IPS-NIHi7 (cell line): ENCODE results near the gene ZC3H12C.
A peak's percentile ranks its signal among the peaks of the same experiment; 100 is the strongest.

Experiments
- DNase-seq: peaks from one replicate; pipeline ENCODE4 v3.0.0; 2012; ENCODE audit warnings: mixed read lengths; ENCODE audit errors: extremely low spot score

Gene ZC3H12C

DNA sequence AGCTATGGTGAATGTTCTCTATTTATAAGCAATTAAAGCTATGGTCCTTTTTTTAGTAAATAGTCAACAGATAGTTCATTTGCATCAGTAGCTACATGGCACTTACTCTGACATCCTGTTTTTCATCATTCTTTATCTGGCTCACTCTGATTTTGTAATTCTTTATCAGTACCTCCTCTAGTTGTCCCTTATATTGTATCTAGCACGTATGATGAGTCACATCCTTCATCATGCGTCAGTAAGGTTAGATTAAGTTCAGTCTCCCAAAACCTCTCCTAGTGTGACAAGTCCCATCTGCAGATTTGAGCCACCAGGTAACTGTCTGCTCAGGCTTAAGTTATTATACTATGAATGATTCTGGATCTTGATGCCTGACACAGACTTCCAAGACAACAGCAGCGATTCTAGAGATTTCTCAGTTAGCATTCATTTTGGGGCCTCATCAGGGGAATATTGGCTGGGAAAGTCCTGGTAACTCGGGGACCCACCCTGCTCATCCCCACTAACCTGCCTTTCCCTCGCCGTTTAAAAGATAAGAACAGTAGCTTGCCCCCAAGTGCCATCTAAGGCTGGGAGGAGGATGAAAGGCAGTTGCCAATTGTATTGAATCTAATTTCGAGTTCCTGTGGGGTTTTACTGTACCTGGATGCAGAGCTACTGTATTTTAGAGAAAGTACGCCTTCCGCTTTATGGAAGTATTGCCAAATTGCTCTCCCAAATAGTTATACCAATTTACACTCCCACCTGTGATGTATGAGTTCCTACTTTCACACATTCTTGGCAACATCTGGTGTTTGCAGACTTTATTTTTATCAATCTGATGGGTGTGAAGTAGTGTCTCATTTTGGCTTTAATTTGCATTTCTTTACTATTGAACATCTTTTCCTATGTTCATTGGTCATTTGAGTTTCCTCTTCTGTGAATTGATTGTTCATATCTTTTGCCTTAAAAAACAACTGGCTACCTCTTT, 55.9 kb downstream of the ZC3H12C start:
- no peak for DNase-seq

DNA sequence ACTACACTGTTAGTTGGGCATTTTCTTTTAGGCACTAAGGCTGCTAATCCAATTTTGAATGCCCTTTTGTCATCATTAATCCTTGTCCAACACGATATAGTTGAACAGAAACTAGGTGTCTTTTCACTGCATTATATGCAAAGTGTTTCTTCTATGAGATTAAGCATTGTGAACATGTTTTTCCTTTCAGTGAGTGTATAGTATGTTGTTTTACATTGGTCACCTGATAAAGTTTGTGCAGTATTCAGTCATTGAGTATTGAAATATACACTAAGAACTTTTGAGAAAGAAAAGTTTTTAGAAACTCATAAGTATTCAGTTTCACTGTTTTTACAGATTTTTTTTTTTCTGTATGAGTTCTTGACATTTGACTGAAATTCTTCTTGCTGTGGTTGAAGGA, 59.0 kb downstream of the ZC3H12C start:
- no peak for DNase-seq

DNA sequence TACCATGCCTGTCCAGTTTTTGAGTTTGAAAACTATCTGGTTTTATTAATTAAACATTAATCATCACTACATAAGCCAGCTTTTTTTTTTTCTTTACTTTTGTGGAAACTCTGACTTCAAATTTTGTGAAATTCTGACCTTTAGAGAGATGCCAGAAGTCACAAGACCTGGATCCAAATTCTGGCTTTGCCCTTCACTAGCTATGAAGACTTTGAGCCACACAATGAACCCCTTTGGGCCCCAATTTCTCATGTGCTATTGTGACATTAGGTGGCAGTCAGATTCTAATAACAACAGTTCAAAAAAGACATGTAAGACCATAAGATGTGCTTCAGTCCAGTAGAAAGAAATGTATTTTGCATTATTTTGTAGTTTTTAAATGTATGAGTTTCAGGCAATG, 60.3 kb downstream of the ZC3H12C start:
- DNase-seq, result no peak

DNA sequence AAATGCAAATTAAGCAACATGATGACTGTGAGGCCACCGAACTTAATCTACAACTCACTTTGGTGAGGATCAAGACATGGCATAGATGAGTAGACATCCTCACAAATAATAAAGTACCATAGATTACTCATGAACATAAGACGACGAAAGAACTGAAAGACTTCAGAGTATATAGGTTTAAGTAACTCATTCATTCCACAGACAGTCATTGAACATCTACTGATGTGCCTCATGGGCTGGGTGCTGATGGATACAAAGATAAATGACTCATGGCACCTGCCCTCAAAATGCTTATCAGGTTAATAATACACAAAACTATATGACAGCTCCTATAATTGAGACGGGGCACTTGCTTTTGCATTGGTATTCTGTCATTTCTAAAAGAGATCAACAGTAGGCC, 63.3 kb downstream of the ZC3H12C start:
- DNase-seq, result no peak

DNA sequence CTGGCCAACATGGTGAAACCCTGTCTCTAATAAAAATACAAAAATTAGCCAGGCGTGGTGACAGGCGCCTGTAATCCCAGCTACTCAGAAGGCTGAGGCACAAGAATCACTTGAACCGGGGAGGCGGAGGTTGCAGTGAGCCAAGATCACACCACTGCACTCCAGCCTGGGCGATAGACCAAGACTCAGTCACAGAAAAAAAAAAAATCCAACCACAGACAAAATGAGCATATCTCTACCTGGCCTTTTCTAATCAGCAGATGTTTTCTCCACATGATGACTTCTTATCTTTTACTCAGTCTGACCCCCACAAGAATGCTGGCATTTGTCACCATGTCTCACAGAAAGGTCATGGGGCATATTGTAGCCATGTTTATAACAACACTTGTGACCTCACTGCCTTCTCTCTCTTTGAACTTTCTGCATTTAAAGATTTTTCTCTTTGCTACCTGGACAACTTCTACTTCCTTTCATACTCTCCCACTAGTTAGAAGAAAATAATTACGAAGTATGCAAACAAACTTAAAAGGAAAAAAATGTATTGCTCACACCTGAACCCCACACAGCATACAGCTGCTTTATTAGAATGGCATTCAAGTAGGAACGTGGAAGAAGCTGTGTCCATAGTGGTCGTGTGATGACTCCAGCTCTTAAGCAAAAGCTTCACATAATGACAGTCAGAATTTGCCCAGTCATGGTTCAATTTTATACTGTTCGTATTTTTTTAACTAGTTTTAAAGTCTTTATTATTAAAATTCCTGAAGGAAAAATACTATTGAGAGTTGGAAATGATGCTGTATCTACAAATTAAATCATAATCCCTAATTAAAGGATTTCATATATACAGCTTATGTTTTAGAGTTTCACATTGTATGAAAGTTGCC, 65.4 kb downstream of the ZC3H12C start:
- DNase-seq, result no peak

DNA sequence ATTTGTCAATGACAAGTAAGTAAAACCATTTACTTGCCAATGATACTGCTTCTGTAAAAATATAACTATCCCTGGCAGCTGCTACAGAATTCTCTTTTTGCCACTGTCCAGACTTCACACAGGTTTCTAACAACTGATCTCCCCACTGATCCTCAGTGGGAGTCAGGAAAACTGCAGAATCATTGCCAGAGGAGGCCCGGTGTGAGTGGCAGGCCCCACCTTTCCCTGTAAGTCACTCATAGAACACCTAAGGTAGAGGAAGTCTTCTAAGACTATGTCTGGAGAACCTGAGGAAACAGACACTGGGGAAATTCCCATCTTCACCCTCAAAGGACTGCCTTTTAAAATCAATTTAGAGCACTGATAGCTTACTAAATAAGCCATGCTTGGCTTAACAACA, 66.3 kb downstream of the ZC3H12C start:
- DNase-seq, result no peak

DNA sequence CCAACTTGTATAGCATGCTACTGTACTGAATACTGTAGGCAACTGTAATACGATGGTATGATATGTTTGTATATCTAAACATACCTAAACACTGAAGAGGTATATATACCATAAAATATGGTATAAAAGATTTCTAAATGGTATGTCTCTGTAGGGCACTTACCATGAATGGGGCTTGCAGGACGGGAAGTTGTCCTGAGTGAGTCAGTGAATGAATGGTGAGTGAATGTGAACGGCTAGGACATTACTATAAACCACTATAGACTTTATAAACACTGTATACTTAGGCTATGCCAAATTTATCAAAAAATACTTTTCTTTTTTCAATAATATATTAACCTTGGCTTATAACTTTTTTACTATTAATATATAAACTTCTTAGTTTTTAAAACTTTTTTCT, 66.8 kb downstream of the ZC3H12C start:
- DNase-seq, result no peak

DNA sequence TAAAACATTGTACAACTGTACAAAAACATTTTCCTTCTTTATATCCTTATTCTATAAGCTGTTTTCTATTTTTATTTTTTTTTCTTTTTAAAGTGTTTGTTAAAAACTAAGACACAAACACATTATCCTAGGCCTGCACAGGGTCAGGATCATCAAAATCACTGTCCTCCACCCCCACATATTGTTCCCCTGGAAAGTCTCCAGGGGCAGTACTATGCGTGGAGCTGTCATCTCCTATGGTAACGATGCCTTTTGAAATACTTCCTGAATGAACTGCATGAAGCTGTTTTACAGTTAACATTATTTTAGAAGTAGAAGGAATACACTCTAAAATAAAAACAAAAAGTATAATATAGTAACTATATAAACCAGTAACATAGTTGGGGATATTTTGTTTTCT, 67.2 kb downstream of the ZC3H12C start:
- no peak for DNase-seq

DNA sequence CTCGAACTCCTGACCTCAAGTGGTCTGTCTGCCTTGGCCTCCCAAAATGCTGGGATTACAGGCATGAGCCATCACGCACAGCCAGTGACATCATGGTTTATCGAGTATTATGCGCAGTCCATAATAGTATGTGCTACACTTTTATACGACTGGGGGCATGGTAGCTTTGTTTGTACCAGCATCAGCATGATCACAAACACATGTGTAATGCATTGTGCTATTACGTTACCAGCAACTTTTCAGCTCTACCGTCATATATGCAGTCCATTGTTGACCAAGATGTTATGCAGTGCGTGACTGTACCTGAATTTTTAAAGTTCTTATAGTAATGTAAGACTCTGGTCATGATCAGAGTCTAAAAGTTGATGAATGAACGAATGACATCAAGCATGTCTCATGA, 67.9 kb downstream of the ZC3H12C start:
- no peak for DNase-seq

DNA sequence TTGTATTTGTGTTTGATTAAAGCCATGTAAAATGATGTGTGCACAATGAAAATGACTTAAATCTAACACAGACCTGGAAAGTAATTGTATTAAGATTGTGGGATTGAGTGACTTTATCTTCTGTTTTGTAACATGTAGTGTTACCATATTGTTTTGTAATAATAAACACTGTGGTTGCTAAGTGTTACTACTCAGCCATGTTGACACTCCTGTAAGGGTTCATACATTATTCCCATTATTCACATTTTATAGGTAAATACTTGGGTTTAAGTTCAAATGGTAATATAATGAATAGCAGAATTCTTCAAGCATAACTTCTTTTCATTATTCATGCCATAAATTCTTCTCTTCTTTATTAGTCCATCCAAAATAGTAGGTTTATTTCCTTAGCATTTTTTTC, 69.0 kb downstream of the ZC3H12C start:
- no peak for DNase-seq

DNA sequence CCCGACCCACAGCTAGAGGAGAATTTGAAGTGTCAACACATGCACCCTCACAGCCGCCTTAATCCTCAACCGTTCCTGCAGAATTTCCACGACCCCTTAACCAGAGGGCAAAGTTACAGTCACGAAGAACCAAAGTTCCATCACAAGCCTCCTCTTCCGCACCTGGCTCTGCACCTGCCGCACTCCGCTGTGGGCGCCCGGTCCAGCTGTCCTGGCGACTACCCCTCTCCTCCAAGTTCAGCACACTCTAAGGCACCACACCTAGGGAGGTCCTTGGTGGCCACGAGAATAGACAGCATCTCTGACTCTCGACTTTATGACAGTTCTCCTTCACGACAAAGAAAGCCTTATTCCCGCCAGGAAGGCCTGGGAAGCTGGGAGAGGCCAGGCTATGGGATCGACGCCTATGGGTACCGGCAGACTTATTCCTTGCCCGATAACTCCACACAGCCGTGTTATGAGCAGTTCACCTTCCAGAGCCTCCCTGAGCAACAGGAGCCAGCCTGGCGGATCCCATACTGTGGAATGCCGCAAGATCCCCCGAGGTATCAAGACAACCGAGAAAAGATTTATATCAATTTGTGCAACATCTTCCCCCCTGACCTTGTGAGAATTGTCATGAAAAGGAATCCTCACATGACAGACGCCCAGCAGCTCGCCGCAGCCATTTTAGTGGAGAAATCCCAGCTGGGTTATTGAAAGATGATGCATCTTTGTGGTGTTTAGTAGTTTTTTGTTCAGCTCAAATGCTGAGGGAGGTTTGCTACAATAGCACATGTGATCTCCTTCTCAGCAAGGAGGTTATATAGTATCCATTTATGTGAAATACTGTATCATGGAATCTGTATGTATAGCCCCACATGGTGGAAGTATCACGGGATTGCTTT, 72.1 kb downstream of the ZC3H12C start:
- DNase-seq, result no peak

DNA sequence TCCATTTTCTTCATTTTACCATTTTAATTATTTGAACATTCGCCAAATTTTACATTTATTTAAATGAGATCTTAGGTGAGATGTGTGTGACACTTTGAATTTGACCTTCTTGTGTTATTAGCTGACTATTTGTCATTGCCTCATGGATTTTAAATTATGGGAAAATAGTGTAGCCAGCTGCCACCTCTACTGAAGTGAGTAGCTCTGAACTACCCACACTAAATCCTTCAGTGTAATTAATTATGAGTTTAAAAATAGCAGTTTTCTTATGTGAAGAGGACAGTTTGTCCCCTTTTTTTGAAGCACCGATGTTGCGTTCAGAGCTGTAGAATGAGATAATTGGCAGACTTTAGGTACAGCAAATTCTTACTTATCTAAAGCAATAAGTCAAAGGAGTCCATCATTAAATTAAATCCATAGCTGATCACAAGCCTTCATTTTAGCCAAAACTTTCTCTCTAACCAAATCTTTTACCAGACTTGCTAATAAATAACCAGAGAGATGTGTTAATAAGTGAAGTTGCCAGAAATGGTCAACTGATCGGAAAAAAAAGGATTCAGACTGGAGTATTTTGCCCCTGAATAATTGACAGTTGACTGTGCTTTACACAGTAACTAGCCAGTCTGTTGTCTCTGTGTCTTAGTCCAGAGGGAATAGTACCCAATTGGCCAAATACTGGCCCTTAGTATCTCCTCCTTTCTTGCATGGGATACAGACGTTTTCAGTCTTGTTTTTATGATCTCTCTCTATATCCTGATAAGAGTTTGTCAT, 75.0 kb downstream of the ZC3H12C start:
- no peak for DNase-seq

DNA sequence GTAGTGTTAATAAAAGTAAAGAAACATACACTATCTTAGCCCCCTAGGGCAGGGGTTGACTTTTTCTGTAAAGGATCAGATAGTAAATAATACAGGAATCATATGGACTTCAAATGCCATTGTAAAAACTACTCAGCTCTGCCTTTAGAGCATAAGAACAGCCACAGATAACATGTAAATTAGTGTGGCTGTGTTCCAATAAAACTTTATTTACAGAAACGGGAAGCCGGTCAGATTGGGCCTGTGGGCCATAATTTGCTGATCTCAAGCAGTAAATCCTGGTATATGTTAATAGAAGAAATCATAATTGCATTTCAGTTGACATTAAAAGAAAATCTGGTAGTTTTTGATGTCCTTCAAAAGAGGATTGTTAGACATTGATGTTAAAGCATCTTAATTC, 76.5 kb downstream of the ZC3H12C start:
- no peak for DNase-seq

DNA sequence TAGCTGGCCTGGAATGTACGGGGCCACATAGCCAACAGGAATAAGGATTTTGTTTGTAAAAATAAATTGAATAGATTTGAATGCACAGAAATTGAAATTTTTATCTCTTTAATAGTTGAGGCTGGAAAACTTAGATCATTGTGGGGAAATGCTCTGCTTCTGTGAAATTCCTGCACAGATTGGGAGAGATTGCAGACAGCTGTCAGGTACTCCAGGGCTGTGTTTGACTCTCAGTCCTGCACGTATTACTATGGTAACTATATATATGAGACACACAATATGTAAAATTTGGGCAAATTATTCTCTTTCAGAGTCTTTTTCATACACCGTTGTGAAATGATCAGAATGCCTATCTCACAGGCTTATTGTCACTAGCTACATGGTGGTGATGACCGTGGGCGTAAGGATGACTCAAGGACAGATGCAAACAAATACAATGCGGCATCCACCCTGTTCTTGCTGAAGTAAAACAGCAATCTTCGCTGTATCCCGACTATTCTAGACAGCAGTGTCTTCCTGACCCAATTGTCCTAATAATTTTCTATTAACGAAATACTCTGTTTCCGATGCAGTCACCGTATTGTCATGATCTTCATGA, 79.4 kb downstream of the ZC3H12C start:
- no peak for DNase-seq

DNA sequence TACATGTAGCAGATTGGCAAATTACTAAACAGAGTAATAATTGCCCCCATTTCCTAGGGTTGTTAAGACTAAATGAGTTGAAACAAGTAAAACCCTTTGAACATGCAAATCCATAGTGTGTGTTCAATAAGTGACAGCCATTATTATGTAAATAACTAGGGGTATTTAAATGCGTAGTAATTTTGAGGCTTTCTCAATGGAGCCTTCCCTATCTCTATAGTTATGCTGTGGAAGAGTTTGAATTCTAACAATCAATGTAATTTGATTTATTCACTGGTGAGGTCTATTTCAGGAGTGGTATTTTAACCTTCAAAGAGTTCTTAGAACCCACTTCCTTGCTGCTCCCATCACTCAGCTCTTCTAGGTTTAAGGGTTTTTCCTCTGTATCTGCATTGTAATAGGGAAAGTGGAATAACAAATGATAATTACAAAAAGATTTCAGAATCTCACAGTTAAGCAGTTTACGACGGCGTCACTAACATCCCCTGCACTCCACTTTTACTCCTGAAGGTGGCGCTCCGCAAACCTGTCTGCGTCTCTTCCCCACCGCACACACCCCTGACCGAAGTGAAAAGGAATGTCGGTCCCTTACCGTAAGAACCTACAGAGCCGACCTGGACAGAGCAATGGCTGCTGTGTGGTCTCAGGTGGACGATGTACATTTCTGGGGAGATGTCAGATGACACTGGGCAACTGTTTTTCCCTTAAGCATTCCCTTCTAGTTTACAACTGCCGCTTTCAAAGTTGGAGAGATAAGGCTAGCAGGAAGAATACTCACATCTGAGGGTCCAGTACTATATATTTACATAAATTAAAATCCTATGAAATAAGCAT, 80.8 kb downstream of the ZC3H12C start:
- peak; percentile 81 for DNase-seq

DNA sequence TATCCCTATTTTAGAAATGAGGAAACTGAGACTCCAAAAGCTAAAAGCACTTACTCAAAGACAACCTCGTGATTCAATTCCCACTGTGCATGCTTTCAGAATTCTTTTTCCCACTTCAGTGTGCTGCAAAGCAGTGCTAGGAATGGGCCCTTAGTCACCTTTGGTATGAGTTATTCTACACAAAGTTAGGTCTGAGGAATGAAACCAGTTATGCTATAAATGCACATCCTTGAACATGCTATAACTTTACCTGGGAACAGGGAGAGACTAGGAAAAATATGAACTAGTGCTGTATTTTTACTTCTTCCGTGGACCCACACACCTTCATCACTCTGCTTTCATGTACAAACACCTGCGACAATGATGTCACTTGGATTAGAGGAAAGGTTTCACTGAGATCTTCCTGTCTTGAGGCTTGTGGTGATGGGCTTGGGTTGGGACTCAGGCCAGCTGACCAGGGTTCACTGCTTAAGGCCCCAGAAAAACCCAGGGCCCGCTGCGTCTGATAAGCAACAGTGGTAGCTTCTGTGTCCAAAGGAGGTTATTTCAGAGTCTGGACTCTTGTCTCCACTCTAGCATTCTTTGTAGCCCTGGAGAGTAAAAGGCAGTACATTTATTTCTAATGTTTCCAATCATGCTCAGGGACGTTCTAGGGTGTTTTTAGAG, 81.6 kb downstream of the ZC3H12C start:
- no peak for DNase-seq

DNA sequence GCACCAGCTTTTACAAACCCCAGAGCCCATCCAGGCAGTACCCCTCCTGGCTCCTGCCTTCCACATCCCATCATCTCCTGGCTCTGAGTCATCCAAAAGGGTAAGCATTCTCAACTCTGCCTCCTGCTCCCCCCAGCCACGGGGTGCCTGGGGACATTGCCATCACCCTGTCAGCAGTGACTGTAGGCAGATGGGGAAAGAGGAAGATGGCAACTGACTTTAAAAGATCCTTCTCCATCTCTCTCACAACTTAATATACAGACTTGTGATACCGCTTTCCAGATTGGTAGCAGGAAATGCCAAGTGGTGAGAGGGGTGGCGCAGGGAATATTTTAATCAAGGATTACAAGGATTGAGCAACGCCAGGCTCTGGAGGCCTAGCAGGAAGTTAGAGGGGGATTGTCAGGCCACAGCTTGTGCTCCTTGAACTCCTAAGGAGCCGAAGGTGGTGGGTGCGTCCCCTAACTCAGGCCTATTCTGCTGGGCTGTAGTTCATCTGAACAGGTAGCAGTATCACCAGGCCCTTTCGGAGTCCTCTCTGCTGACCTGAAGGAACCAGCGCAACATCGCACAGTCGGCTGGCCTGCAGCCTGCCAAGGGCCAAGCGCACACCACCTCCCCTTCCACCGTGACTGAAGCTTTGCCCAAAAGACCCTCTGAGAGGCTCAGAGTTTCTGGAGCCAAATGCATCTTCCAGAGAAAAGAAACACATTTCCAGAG, 83.3 kb downstream of the ZC3H12C start:
- DNase-seq, result peak; percentile 44

DNA sequence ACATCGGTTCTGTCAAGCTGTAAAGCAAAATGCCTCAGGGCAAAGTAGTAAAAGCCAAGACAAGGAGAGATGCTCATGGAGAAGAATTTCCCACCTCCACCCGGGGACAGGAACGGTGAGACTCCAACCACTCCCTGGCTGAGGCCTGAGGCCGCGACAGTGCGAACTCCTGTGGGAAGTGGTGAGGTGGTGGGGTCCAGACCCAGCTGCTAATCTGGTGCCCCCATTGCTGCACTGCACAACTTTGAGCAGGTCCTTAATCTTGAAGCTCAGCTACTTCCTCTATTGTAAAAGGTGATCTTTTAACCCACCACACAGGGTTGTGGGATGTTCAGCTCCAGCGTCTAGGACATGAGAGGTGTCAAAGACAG, 83.9 kb downstream of the ZC3H12C start:
- DNase-seq, result no peak
